HG02943 (cell line): ENCODE results near the gene FOXJ1.
"Not testable (repeated sequence)": the region's sequence is repeated elsewhere in the genome, so short reads cannot be mapped to it uniquely, and the experiment has no call there.

ENCODE experiments used
- ATAC-seq: cut with Tn5 transposase; IDR thresholded peaks from one replicate; pipeline ENCODE4 v1.9.1; 2021; ENCODE audit warnings: mild to moderate bottlenecking, low read depth, moderate library complexity; ENCODE audit not compliant: unreplicated experiment

The FOXJ1 gene, protein sequence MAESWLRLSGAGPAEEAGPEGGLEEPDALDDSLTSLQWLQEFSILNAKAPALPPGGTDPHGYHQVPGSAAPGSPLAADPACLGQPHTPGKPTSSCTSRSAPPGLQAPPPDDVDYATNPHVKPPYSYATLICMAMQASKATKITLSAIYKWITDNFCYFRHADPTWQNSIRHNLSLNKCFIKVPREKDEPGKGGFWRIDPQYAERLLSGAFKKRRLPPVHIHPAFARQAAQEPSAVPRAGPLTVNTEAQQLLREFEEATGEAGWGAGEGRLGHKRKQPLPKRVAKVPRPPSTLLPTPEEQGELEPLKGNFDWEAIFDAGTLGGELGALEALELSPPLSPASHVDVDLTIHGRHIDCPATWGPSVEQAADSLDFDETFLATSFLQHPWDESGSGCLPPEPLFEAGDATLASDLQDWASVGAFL

DNA sequence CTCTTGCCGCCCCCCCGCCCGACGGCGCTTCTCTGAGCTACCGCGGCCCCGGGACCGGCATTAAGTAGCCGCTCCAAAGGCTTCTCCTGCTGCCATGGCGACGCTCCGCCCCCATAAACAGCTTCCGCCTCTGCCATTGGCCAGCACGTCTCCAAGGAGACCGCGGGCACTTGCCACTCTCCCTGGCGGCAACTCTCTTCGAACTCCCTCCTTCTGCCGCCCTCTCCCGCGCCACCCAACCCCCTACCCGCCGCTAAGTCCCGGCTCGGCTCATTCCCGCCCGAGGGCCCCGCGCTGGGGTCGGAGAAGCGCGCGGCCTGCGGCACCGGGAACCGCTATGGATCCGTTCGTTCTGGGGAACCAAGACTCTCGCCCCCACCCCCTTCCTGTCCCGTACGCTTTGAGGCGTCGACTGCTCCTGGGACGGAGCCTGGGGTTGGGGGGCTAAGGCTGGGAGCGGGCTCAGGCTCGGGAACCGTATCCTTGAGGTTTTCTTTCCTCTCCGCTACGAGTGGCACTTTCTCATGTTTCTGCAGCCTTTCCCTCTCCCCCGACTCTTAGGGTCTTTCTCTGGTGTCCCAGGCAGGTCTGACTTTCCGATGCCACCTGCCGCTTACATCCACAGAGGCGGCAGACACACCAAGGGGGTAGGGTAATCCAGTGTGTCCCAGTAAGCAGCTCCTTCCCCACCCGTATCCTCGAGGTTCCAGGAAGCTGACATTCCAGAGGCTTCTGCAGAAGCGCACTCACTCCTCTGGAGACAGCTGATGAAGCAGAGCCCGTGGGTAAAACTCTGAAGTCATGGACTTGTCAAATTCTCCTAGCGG is at the start of gene FOXJ1:
FOXJ1 (minus strand) TSS at position 34 of the 827 bp plus-strand sequence. CDS start 850 bp downstream, outside the sequence.
- no peak for ATAC-seq

- ATAC-seq = no peak
Measured at GRCh38 chr17:76189741-76190140, 48.7 kb upstream of the FOXJ1 start.

DNA sequence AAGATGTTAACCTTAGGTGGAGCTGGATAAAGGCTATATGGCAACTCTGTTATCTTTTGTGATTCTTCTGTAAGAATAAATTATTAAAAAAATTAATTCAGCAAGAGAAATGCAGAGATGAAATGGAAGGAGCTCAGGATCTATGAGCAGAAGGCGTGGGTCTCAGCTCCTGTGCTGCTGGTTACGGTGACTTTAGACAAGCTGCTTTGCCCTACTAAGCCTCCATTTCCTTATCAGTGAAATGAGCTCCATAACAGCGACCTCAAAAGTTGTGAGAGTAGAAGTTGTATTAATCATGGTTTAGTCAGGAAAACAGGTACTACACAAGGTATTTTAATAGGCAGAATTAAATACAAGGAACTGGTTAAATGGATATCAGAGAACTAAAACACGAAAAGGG is 48.2 kb upstream of the FOXJ1 start:
- no peak for ATAC-seq

DNA sequence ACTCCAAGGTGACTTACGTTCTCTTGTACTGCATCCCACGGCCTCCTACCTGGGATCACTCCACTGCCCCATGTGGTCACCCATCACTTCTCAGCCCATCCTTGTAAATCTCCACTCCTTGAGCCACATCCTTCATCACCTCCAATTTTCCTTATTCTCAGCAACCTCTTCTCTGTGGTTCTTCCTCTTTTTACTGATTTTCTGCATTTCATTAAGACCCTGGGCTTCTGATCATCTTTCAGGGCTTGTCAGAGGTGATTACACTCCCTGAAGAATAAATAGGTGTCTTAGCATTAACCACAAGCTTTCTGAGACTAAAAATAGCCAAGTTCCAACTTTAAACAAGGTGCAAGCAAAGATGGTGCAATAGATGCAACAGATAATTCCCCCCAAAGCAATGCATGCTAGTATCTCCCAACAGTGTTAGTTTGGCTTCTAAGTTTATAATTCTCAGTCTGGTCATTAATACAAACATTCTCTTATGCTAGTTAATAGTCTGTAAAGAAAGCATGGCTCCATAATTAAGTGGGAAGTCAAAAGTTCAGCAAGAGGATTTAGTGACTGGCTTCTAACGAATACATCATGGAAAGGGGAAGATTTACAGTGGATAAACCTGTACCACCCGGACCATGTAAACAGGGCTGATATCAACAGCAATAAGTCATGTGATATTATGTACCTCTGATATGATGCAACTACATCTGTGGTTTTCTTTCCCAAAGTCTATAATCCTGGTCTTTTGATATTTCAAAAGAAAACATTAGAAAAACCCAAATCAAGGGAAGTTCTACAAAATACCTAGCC is 47.4 kb upstream of the FOXJ1 start:
- ATAC-seq = no peak

DNA sequence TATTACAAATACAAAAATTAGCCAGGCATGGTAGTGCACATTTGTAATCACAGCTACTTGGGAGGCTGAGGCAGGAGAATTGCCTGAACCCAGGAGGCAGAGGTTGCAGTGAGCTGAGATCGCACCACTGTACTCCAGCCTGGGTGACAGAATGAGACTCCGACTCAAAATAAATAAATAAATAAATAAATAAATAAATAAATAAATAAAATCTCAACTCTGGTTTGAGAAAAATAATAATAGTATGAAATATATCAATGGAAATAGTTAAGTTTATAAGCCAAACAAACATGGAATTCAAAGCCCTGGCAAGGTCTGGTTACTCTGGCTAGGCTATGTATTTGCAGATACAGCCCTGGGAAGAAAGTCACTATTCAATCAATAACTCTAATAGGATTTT is 45.7 kb upstream of the FOXJ1 start:
- ATAC-seq = not testable (repeated sequence)

DNA sequence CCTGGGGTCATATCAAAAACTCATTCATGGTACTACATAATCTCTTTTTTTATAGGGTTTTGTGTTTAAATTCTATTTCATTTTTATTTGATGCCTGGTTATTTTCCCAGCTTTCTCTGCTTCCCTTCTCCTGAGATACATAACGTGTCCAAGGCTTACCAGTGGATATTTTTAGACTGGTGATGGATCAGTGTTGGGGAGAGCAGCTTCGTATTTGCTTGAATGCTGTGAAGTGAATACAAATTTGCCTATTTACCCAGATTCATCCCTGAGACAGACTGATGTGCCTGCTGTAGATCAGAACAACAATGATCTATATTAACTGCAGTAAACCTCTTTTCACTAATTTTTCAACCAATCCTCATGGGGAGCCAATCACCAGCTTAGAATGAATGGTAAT is 43.2 kb upstream of the FOXJ1 start:
- no peak for ATAC-seq

DNA sequence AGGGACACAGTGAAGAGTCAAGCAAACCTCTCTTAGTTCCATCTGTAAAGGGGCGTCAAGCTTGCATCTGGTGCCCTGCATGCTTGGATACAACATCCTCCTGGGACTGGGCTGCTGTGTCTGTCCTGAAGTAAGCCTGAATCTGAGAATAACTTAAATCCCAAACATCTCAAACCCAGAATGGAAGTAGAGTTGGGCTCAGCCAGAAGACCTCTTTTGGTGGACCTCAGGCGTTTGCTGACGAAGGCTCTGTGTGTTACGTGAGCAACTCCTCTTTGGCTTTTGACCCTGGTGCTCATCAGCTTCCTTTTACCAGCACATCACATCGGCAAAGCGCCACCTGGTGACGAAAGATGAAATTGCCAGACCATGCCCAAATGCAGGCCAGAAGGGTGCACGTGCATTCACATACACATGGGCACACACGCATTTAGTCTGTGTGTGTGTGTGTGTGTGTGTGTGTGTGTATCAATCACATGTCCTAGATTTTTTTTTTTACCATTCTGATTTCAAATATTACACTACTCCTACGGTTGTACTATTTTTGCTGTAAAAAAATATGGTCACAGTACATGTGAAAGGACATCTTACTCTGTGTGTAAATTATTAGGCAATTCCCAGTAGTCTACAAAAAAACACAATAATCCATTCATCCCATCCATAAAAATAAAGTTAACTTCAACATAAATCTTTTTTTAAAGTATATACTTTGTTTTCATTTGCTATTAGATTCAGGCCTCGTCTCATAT is 41.1 kb upstream of the FOXJ1 start:
- no peak for ATAC-seq

DNA sequence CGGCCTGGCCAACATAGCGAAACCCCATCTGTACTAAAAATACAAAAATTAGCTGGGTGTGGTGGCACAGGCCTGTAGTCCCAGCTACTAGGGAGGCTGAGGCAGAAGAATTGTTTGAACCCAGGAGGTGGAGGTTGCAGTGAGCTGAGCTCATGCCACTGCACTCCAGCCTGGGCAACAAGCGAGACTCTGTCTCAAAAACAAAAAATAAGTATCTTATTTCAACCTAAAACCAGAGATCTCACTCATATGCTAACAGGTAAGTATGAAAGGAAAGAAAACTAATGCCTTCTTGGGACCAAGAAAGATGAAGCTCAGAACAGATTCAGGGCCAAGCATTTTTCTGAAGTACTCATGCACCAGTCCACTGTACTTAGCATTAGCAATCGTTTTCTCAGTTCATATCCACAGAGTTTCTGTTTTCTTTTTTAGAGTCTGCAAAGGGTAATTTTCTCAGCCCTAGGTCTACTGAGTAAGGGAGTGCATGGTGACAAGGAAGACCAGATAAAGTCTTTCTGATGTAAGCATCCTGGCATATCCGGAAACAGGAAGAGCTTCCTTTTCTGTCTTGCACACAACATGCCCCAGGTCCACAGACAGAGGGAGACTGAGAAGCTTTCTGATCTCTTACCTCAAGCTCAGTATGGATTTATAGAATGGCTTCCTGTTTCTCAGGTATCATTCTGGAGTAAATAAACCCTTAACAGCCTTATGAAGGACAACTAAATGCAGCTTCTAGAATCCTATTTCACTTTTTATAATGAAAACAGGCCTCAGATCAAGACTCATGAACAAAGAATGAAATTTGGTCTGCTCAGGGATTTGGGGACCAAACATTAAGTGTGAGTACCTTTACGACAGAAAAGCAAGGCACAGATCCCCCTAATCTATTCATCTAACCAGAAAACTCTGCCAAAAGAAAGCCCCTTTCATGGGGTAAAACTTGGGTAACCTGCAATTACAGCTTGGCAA is 38.7 kb upstream of the FOXJ1 start:
- ATAC-seq = no peak

DNA sequence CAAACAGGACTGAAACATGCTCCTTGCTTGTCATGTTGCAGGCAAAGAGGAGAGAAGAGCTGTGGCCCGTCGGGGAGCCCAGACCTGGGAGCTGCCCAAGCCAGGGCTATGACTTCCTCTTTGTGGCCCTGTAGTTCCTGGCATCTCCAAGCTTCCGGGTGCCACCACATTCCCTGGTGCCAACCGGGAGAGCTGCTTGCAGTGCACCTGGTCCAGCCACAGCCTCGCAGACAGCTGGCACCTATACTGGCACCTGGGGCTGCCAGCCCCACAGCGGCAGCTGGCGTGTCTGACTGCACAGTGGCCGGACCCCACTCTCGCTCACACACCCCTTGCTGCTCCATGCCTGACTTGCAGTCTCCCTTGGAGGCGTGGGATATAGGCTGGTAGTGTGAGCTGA is 37.1 kb upstream of the FOXJ1 start:
- ATAC-seq = no peak

GRCh38 chr17:76176701-76177574 is 35.9 kb upstream of the FOXJ1 start:
- no peak for ATAC-seq

DNA sequence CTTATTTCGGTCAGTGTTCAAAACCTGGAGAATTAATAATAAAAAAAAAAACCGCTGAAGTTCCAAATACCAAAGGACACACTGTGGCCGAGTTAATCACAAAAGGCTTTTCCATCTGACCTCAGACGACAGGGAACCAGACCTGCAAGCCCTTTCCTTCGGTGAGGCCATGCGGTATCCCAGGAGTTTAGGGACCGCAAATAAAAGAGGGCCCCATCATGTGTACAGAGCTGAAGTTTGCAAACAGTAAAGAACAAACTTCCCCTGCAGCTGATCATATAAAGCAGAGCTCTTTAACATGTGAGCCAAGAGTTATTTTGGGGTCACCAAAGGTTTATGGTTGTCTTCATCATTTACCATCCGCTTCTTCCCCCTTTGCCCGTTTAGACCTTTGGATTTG is 33.0 kb upstream of the FOXJ1 start:
- no peak for ATAC-seq

DNA sequence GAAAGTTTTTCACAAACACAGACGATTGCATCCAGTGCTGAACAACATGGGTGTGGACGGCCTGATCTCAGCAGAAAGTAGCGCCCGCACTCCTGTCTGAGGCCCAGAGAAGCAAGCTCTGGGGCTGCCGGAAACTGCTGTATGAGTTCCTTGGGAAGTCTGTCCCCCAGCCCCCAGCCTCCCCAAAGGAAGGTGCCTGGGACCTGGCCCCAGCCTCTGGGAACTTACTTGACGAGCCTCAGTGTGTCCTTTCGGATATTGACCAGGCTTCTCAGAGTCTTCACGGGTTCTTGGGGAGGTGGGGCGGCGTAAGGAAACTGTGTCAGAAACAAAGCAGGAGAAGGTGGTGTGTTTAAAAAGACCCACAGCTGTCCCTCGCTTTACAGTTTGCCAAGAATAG is 32.4 kb upstream of the FOXJ1 start:
- no peak for ATAC-seq

DNA sequence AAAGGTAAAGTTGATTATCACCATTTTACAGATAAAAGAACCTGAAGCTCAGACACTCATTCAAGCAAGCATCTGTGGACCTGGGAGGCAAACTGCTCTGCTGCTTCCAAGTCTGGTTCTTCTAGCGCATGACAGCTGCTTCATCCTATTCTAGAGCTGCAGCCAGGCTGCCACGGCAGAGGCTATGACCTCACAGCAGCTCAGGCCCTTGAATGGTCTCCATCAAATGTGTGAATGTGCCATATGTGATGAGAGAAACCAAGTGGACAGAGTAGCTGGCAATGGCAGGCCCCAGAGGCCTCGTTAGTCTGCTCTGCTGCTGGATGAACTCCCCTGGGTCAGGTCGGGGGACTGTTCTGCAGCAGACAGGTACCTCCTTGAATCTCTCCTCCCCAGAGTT is 30.7 kb upstream of the FOXJ1 start:
- no peak for ATAC-seq

DNA sequence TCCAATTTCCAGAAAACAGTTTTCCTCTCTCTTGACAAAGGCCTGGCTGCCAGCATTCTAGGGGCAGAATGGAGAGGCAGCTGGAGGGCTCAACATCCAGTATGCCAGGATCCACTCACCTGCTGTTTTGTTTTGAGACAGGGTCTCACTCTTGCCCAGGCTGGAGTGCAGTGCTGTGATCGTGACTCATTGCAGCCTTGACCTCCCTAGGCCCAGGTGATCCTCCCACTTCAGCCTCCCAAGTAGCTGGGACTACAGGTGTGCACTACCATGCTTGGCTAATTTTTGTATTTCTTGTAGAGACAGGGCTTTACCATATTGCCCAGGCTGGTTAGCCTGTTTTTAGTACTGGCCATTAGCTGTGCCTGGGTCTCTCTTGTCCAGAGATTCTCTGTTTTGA is 29.1 kb upstream of the FOXJ1 start:
- ATAC-seq = no peak

- ATAC-seq = no peak
Measured at GRCh38 chr17:76166906-76167305, 25.9 kb upstream of the FOXJ1 start.

DNA sequence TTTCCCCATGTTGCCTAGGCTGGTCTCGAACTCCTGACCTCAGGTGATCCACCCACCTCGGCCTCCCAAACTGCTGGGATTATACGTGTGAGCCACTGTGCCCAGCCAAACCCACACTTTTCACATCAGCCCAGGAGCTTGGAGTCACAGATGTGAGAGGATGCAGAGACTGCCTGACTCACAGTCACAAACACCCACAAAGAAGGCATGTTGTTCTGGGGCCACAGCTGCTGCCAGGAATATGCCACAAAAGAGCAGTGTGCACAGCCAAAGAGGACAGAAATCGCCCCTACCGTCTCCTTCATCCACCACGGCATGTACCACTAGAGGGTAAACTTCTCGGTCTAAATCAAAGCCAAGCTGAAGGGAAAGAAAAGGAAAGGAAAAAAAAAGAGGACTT is 25.1 kb upstream of the FOXJ1 start:
- no peak for ATAC-seq

- ATAC-seq = no peak
Measured at GRCh38 chr17:76164331-76164730, 23.3 kb upstream of the FOXJ1 start.

GRCh38 chr17:76163919-76164318 is 22.9 kb upstream of the FOXJ1 start:
- ATAC-seq = no peak
